Measurements from ENCODE around the gene LRP8.

DNA sequence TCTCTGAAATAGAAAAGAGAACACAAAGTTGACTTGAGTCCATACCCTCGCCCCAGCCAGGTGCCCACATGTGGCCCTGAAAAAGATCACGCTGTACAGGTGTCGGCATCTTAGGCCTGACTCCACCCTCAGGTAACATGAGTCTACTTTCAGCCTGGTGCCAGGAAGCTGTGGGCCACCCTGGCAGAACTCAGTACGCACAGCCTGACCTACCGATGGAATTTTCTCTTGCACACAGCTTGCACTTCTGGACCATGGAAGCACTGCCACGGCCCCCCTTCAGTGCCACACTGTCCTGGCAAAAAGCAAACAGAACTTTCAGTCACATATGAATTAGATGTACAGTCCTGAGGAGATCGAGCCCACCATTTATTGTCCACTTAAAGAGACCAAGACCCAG lies 109.7 kb downstream of the LRP8 start:
- TF ChIP-seq POLR2A (IDR thresholded peaks at IDR 0.05) (no peak), POLR2AphosphoS5 (IDR thresholded peaks at IDR 0.05) (no peak), EP300 (IDR thresholded peaks at IDR 0.05) (no peak)
- TF ChIP-seq, protein P1, sequence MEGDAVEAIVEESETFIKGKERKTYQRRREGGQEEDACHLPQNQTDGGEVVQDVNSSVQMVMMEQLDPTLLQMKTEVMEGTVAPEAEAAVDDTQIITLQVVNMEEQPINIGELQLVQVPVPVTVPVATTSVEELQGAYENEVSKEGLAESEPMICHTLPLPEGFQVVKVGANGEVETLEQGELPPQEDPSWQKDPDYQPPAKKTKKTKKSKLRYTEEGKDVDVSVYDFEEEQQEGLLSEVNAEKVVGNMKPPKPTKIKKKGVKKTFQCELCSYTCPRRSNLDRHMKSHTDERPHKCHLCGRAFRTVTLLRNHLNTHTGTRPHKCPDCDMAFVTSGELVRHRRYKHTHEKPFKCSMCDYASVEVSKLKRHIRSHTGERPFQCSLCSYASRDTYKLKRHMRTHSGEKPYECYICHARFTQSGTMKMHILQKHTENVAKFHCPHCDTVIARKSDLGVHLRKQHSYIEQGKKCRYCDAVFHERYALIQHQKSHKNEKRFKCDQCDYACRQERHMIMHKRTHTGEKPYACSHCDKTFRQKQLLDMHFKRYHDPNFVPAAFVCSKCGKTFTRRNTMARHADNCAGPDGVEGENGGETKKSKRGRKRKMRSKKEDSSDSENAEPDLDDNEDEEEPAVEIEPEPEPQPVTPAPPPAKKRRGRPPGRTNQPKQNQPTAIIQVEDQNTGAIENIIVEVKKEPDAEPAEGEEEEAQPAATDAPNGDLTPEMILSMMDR (IDR thresholded peaks at IDR 0.05), result no peak

Data from gastroesophageal sphincter (tissue), 3 donors.